Measurements from ENCODE around the gene IFRD2. TPM values are rescaled to one million over a fixed set of nuclear protein-coding genes. Genes with fewer than 3 reads are reported as not detected.

Gene IFRD2
- total and polyA plus RNA-seq, 2 of the 13 experiments (the other 11 are each of a cell fraction or from before 2014, with no cell fraction given): 32.8 to 96.1 TPM

- peak; percentile 88 for TF ChIP-seq TFDP2 (CRISPR knock-in tag; IDR thresholded peaks at IDR 0.05)
- TF ChIP-seq ZFP36L2 (CRISPR knock-in tag; IDR thresholded peaks at IDR 0.05): no peak
- no peak for TF ChIP-seq MAF1 (CRISPR knock-in tag; IDR thresholded peaks at IDR 0.05; ENCODE audit: borderline replicate concordance)
- no peak for TF ChIP-seq ZNF619 (CRISPR knock-in tag; IDR thresholded peaks at IDR 0.05)
- no peak; the same call in 1 of the 2 replicates for TF ChIP-seq ZSCAN29 (CRISPR knock-in tag; conservative IDR thresholded peaks at IDR 0.05)
- TF ChIP-seq ARHGAP35 (CRISPR knock-in tag; IDR thresholded peaks at IDR 0.05; ENCODE audit: borderline replicate concordance): no peak
- TF ChIP-seq, protein P1, sequence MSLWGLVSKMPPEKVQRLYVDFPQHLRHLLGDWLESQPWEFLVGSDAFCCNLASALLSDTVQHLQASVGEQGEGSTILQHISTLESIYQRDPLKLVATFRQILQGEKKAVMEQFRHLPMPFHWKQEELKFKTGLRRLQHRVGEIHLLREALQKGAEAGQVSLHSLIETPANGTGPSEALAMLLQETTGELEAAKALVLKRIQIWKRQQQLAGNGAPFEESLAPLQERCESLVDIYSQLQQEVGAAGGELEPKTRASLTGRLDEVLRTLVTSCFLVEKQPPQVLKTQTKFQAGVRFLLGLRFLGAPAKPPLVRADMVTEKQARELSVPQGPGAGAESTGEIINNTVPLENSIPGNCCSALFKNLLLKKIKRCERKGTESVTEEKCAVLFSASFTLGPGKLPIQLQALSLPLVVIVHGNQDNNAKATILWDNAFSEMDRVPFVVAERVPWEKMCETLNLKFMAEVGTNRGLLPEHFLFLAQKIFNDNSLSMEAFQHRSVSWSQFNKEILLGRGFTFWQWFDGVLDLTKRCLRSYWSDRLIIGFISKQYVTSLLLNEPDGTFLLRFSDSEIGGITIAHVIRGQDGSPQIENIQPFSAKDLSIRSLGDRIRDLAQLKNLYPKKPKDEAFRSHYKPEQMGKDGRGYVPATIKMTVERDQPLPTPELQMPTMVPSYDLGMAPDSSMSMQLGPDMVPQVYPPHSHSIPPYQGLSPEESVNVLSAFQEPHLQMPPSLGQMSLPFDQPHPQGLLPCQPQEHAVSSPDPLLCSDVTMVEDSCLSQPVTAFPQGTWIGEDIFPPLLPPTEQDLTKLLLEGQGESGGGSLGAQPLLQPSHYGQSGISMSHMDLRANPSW (CRISPR knock-in tag; IDR thresholded peaks at IDR 0.05; ENCODE audit: borderline replicate concordance): no peak
- peak; percentile 29; the same call in 1 of the 2 replicates for TF ChIP-seq ZNF224 (CRISPR knock-in tag; IDR thresholded peaks at IDR 0.05)
- TF ChIP-seq ZBTB21 (CRISPR knock-in tag; IDR thresholded peaks at IDR 0.05): no peak
- no peak for TF ChIP-seq PRMT3 (CRISPR knock-in tag; IDR thresholded peaks at IDR 0.05; ENCODE audit: borderline replicate concordance, low read depth)
- TF ChIP-seq ZSCAN31 (CRISPR knock-in tag; IDR thresholded peaks at IDR 0.05; ENCODE audit: low read depth): peak; percentile 86
- TF ChIP-seq, protein P2, sequence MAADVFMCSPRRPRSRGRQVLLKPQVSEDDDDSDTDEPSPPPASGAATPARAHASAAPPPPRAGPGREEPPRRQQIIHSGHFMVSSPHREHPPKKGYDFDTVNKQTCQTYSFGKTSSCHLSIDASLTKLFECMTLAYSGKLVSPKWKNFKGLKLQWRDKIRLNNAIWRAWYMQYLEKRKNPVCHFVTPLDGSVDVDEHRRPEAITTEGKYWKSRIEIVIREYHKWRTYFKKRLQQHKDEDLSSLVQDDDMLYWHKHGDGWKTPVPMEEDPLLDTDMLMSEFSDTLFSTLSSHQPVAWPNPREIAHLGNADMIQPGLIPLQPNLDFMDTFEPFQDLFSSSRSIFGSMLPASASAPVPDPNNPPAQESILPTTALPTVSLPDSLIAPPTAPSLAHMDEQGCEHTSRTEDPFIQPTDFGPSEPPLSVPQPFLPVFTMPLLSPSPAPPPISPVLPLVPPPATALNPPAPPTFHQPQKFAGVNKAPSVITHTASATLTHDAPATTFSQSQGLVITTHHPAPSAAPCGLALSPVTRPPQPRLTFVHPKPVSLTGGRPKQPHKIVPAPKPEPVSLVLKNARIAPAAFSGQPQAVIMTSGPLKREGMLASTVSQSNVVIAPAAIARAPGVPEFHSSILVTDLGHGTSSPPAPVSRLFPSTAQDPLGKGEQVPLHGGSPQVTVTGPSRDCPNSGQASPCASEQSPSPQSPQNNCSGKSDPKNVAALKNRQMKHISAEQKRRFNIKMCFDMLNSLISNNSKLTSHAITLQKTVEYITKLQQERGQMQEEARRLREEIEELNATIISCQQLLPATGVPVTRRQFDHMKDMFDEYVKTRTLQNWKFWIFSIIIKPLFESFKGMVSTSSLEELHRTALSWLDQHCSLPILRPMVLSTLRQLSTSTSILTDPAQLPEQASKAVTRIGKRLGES (CRISPR knock-in tag; IDR thresholded peaks at IDR 0.05; ENCODE audit: borderline replicate concordance): no peak
- TF ChIP-seq LCORL (IDR thresholded peaks at IDR 0.05): no peak
- TF ChIP-seq LCORL (CRISPR knock-in tag; IDR thresholded peaks at IDR 0.05): no peak; the same call in 1 of the 2 replicates
- TF ChIP-seq HMG20A (CRISPR knock-in tag; IDR thresholded peaks at IDR 0.05; ENCODE audit: borderline replicate concordance): no peak
- peak; percentile 48; the same call in 1 of the 2 replicates for TF ChIP-seq IRX3 (CRISPR knock-in tag; IDR thresholded peaks at IDR 0.05; ENCODE audit: borderline replicate concordance, low read depth)
- TF ChIP-seq THAP8 (CRISPR knock-in tag; IDR thresholded peaks at IDR 0.05; ENCODE audit: borderline replicate concordance): no peak
- no peak for TF ChIP-seq MBD4 (IDR thresholded peaks at IDR 0.05; ENCODE audit: borderline replicate concordance, low read length)
- no peak for TF ChIP-seq SYNCRIP (IDR thresholded peaks at IDR 0.05; ENCODE audit: insufficient read depth, low read depth, low read length)
Measured at GRCh38 chr3:50292159-50293078, at the start of gene IFRD2 (continued).

All from HepG2 (cell line).